Body of pancreas (tissue), 4 donors: ENCODE data around the gene ZNF229. TPM values are rescaled to one million over a fixed set of nuclear protein-coding genes. Genes with fewer than 3 reads are reported as not detected.
"Not testable (repeated sequence)": the region's sequence is repeated elsewhere in the genome, so short reads cannot be mapped to it uniquely, and the experiment has no call there.

ENCODE experiments used
- ATAC-seq: fragments of 150-250 bp; one replicate; pipeline ENCODE4 v1.9.1; 2016
- DNase-seq, 4 donors: peaks; one replicate each; pipeline ENCODE4 v3.0.0-alpha.2; 2019
- H3K27ac ChIP-seq, 4 donors: fragments of 200-600 bp; sonication (generic); 1 replicate in 3 of 4; 2 replicates in 1 of 4; pipeline versions ENCODE4 v1.5.1 to v1.6.1; 2016 to 2019; ENCODE audit warnings: mild to moderate bottlenecking in 1 of 4, mixed read lengths in 1 of 4, moderate library complexity in 1 of 4
- H3K27me3 ChIP-seq, 2 donors: fragments of 200-600 bp; sonication (generic); one replicate each; pipeline ENCODE4 v1.6.0; 2016; ENCODE audit warnings: mild to moderate bottlenecking in 1 of 2
- H3K36me3 ChIP-seq, 2 donors: fragments of 200-600 bp; sonication (generic); replicated peaks in 1 of 2; 2 replicates each; pipeline ENCODE4 v1.5.1; 2016; ENCODE audit warnings: low read depth in 2 of 2; ENCODE audit not compliant: insufficient read depth in 1 of 2
- H3K4me1 ChIP-seq: fragments of 200-600 bp; sonication (generic); one replicate; pipeline ENCODE4 v1.6.0; 2016
- H3K4me3 ChIP-seq, 2 donors: fragments of 200-600 bp; sonication (generic); 1 replicate in 1 of 2; 2 replicates in 1 of 2; pipeline ENCODE4 v1.5.1; 2016 to 2019
- H3K9me3 ChIP-seq, 3 donors: fragments of 200-600 bp; sonication (generic); 1 replicate in 2 of 3; 2 replicates in 1 of 3; pipeline ENCODE4 v1.5.1; 2016
- CTCF ChIP-seq, 7 experiments: fragments of 450-650 bp in 4 of 7; fragments of 200-600 bp in 3 of 7; sonication (generic) in 3 of 7; IDR thresholded peaks; one replicate each; pipeline ENCODE4 v1.5.1; 2016 to 2019; ENCODE audit warnings: antibody characterized with exemption in 7 of 7
- POLR2A ChIP-seq, 3 donors: fragments of 450-650 bp; IDR thresholded peaks; one replicate each; pipeline ENCODE4 v1.6.1; 2016; ENCODE audit warnings: antibody characterized with exemption in 3 of 3, mild to moderate bottlenecking in 2 of 3
- WGBS, 2 donors: methylation state at CpG; one replicate each; pipeline ENCODE4 v1.1.5; 2017; 5-methylcytosine and 5-hydroxymethylcytosine counted together
- intact Hi-C: fragments of 100-400 bp; cut with DNase I; formaldehyde crosslinking; loops from one replicate; pipeline ENCODE4 v1.15.1; 2023
- total RNA-seq, 2 donors: library from RNA; depleted of rRNA; stranded (reverse); fragments of >200 nt; gene quantifications; one replicate each; pipeline ENCODE4 v1.1.0, GENCODE V29; 2016

Gene ZNF229
- total RNA-seq, 2 donors from 2014 or later: 0.99 to 2.6 TPM

- H3K27ac ChIP-seq: no peak overlapping the region
- H3K36me3 ChIP-seq: peaks cover 15 to 16% of the 10 kb centered on the region in 2 donors
- H3K9me3 ChIP-seq: peaks cover 0 to 71% (median 0%) of the 10 kb centered on the region in 3 donors
- no peaks in the 10 kb centered on the region for H3K27me3 ChIP-seq
- whole genome bisulfite sequencing, 2 donors: 79 to 82% methylated on average over 1 of the region's 1 CpG
- H3K4me3 ChIP-seq: no peak overlapping the region
- intact Hi-C loops: no loop called here
- DNase-seq: no peak
- TF ChIP-seq CTCF (IDR thresholded peaks at IDR 0.05): no peak
- TF ChIP-seq POLR2A (IDR thresholded peaks at IDR 0.05): no peak
- no peaks in the 10 kb centered on the region for H3K4me1 ChIP-seq
- ATAC-seq: no peak
Observed at GRCh38 chr19:44430956-44431355, 17.3 kb downstream of the ZNF229 start.

- H3K36me3 ChIP-seq, intact Hi-C loops, H3K4me1 ChIP-seq, H3K4me3 ChIP-seq, H3K27me3 ChIP-seq, DNase-seq, H3K27ac ChIP-seq, ATAC-seq: not testable (repeated sequence)
- peaks cover 0 to 17% (median 0%) of the 10 kb centered on the region in 3 donors for H3K9me3 ChIP-seq
- 81 to 83% methylated on average over 5 to 6 of the region's 15 CpGs for WGBS, 2 donors
Observed at GRCh38 chr19:44415553-44415952, 32.7 kb downstream of the ZNF229 start.

- ATAC-seq (peak; percentile 99), DNase-seq (peak; percentile 87 to 94 (median 88))
- intact Hi-C loops: no loop called here
- peaks cover 0 to 9% (median 2%) of the 10 kb centered on the region in 3 donors for H3K9me3 ChIP-seq
- H3K36me3 ChIP-seq: no peaks in the 10 kb centered on the region
- peak within 1 kb of the TSS; percentile 36 to 45 for H3K4me3 ChIP-seq
- H3K27me3 ChIP-seq: no peaks in the 10 kb centered on the region
- H3K27ac ChIP-seq: peak within 1 kb of the TSS in 1 of 4 donors; percentile 38
- TF ChIP-seq CTCF (IDR thresholded peaks at IDR 0.05) (no peak), POLR2A (IDR thresholded peaks at IDR 0.05) (peak in 2 of 3 donors; percentile 20 to 29)
- WGBS, 2 donors: 6% methylated on average over 40 to 43 of the region's 43 CpGs
- no peaks in the 10 kb centered on the region for H3K4me1 ChIP-seq
Observed at GRCh38 chr19:44401139-44402115, 46.8 kb downstream of the ZNF229 start, which contains the start of gene ZNF285. TSS of gene ZNF285 (minus strand) at chr19:44401608. CDS start at chr19:44397213, 4,395 bp downstream.

GRCh38 chr19:44389268-44389667 is 59.0 kb downstream of the ZNF229 start:
- H3K27ac ChIP-seq, H3K4me1 ChIP-seq, H3K27me3 ChIP-seq, intact Hi-C loops, H3K4me3 ChIP-seq, DNase-seq, ATAC-seq: not testable (repeated sequence)
- Histone ChIP-seq H3K36me3 (peaks cover 0 to 12% of the 10 kb centered on the region in 2 donors), H3K9me3 (peaks cover 0 to 27% (median 0%) of the 10 kb centered on the region in 3 donors)
- WGBS, 2 donors: 90% methylated on average over 4 of the region's 4 CpGs

Other genes starting within 250 kb of the ZNF229 start
- 1 to 10 TPM; 4.3 to 8.0 TPM for gene ZNF227, start 235.9 kb downstream of the ZNF229 start, total RNA-seq
- gene ZNF233, start 188.6 kb downstream of the ZNF229 start, total RNA-seq: under 1 TPM in 1 of 2 donors, not detected in 1; 0.78 TPM
- 1 to 10 TPM; 2.6 to 4.4 TPM for gene ZNF235, start 143.4 kb downstream of the ZNF229 start, total RNA-seq
- gene ZNF112, start 91.8 kb downstream of the ZNF229 start, total RNA-seq: 1 to 10 TPM; 3.6 to 8.6 TPM
- 1 to 10 TPM in 1 of 2 donors, under 1 TPM in 1; 0.99 to 2.3 TPM for gene ZNF285, start 46.9 kb downstream of the ZNF229 start, total RNA-seq
- gene ZNF180, start 52.0 kb upstream of the ZNF229 start, total RNA-seq: 10 to 100 TPM in 1 of 2 donors, 1 to 10 TPM in 1; 2.6 to 12.2 TPM
- gene CEACAM20, start 81.2 kb upstream of the ZNF229 start, total RNA-seq: not detected
- 1 to 10 TPM in 1 of 2 donors, not detected in 1; 3.1 TPM for gene IGSF23, start 165.1 kb upstream of the ZNF229 start, total RNA-seq
- gene PVR, start 195.4 kb upstream of the ZNF229 start, total RNA-seq: 10 to 100 TPM; 36.8 to 55.4 TPM
- gene CEACAM19, start 223.0 kb upstream of the ZNF229 start, total RNA-seq: 1 to 10 TPM; 3.9 to 5.3 TPM